ENCODE measurements around the gene POC5. TPM values are rescaled to one million over a fixed set of nuclear protein-coding genes. Genes with fewer than 3 reads are reported as not detected.

Gene POC5
- 5.3 and 13.4 TPM in 2 replicates for total RNA-seq

GRCh38 chr5:75717082-75717922 is at the start of gene POC5:
POC5 (minus strand) TSS chr5:75717437; CDS start chr5:75712937, 4,500 bp downstream.

Other genes with a start within 250 kb of the POC5 start
- gene CERT1, start 205.8 kb downstream of the POC5 start, total RNA-seq, result 9.5 and 11.9 TPM in 2 replicates
- gene POLK, start 205.5 kb downstream of the POC5 start, total RNA-seq, result 11.6 and 11.9 TPM in 2 replicates
- gene ANKDD1B, start 106.0 kb downstream of the POC5 start, total RNA-seq, result under 0.01 and 0.89 TPM in 2 replicates